HG02981 (cell line): Measurements from ENCODE around the gene TNKS2.

Experiments used
- ATAC-seq: cut with Tn5 transposase; IDR thresholded peaks from one replicate; pipeline ENCODE4 v1.9.1; 2021; ENCODE audit warnings: mild to moderate bottlenecking, moderate library complexity; ENCODE audit not compliant: unreplicated experiment

The TNKS2 gene

GRCh38 chr10:91907914-91908336 is 109.7 kb downstream of the TNKS2 start:
- ATAC-seq: no peak

- ATAC-seq: peak; percentile 90
Observed at GRCh38 chr10:91908337-91909116, 110.3 kb downstream of the TNKS2 start.

- no peak for ATAC-seq
Observed at GRCh38 chr10:91909117-91909677, 111.0 kb downstream of the TNKS2 start, which contains the start of gene FGFBP3. TSS of gene FGFBP3 (minus strand) at chr10:91909486. CDS start at chr10:91908969, 517 bp downstream.

- ATAC-seq: no peak
Observed at GRCh38 chr10:91910467-91910866, 112.2 kb downstream of the TNKS2 start.
